ENCODE measurements around the gene PERM1. TPM values are rescaled to one million over a fixed set of nuclear protein-coding genes. Genes with fewer than 3 reads are reported as not detected.

PERM1 gene
- total and polyA plus RNA-seq, 2 of the 13 experiments (the other 11 are each of a cell fraction or from before 2014, with no cell fraction given), result 0.04 to 0.29 TPM

- TF ChIP-seq NONO (IDR thresholded peaks at IDR 0.05) (no peak), NONO (CRISPR knock-in tag; conservative IDR thresholded peaks at IDR 0.05) (no peak; the same call in 1 of the 2 replicates), ONECUT2 (CRISPR knock-in tag; IDR thresholded peaks at IDR 0.05) (no peak), DMAP1 (CRISPR knock-in tag; IDR thresholded peaks at IDR 0.05) (no peak), RARA (CRISPR knock-in tag; IDR thresholded peaks at IDR 0.05) (peak; percentile 59), HIC2 (CRISPR knock-in tag; IDR thresholded peaks at IDR 0.05; ENCODE audit: low read depth) (no peak), ARID3A (IDR thresholded peaks at IDR 0.05; ENCODE audit: low read depth, low read length) (no peak), ZHX1 (CRISPR knock-in tag; IDR thresholded peaks at IDR 0.05; ENCODE audit: low read depth) (no peak; the same call in 1 of the 2 replicates)
- TF ChIP-seq, protein P1, sequence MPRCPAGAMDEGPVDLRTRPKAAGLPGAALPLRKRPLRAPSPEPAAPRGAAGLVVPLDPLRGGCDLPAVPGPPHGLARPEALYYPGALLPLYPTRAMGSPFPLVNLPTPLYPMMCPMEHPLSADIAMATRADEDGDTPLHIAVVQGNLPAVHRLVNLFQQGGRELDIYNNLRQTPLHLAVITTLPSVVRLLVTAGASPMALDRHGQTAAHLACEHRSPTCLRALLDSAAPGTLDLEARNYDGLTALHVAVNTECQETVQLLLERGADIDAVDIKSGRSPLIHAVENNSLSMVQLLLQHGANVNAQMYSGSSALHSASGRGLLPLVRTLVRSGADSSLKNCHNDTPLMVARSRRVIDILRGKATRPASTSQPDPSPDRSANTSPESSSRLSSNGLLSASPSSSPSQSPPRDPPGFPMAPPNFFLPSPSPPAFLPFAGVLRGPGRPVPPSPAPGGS (CRISPR knock-in tag; IDR thresholded peaks at IDR 0.05), result no peak
These were observed 14.1 kb upstream of the PERM1 start (continued) for GRCh38 chr1:995665-996633.
